ENCODE measurements around the gene SLC6A6.

GRCh38 chr3:14414846-14415464 lies 12.5 kb downstream of the SLC6A6 start:
- TF ChIP-seq POLR2AphosphoS5 (IDR thresholded peaks at IDR 0.05; ENCODE audit: low read depth) (no peak), CREB1 (CRISPR knock-in tag; IDR thresholded peaks at IDR 0.05; ENCODE audit: low read depth) (no peak), CTCF (conservative IDR thresholded peaks at IDR 0.05; ENCODE audit: low read depth in 2 of 2) (no peak), ZNF331 (CRISPR knock-in tag; IDR thresholded peaks at IDR 0.05; ENCODE audit: low read depth) (no peak), EZH2 (IDR thresholded peaks at IDR 0.05; ENCODE audit: low read depth, unreplicated experiment) (no peak), REST (IDR thresholded peaks at IDR 0.05; ENCODE audit: unreplicated experiment) (no peak), STAT1 (IDR thresholded peaks at IDR 0.05; ENCODE audit: unreplicated experiment) (no peak)
- TF ChIP-seq, protein P1, sequence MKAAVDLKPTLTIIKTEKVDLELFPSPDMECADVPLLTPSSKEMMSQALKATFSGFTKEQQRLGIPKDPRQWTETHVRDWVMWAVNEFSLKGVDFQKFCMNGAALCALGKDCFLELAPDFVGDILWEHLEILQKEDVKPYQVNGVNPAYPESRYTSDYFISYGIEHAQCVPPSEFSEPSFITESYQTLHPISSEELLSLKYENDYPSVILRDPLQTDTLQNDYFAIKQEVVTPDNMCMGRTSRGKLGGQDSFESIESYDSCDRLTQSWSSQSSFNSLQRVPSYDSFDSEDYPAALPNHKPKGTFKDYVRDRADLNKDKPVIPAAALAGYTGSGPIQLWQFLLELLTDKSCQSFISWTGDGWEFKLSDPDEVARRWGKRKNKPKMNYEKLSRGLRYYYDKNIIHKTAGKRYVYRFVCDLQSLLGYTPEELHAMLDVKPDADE (IDR thresholded peaks at IDR 0.05), result no peak

All from GM23338 (cell line).